Trophoblast cell (in vitro differentiated cells and primary cell): ENCODE measurements around the gene RIMBP2.

ENCODE experiments used
- DNase-seq, 2 donors: peaks; one replicate each; pipeline ENCODE4 v3.0.0-alpha.2; 2016
- H2AFZ ChIP-seq: 2 replicates; pipeline ENCODE4 v1.6.1; 2013; ENCODE audit warnings: low read length, moderate library complexity, mild to moderate bottlenecking; ENCODE audit not compliant: insufficient read depth, poor library complexity
- H2AK5ac ChIP-seq: 2 replicates; pipeline ENCODE4 v1.6.1; 2013; ENCODE audit warnings: mild to moderate bottlenecking, low read length
- H2BK120ac ChIP-seq: 2 replicates; pipeline ENCODE4 v1.6.1; 2013; ENCODE audit warnings: low read length, mild to moderate bottlenecking, moderate library complexity; ENCODE audit not compliant: insufficient read depth, poor library complexity
- H2BK12ac ChIP-seq: 2 replicates; pipeline ENCODE4 v1.6.1; 2013; ENCODE audit warnings: mild to moderate bottlenecking, low read length, moderate library complexity
- H2BK5ac ChIP-seq: 2 replicates; pipeline ENCODE4 v1.6.1; 2013; ENCODE audit warnings: low read length, low read depth, moderate library complexity, mild to moderate bottlenecking; ENCODE audit not compliant: poor library complexity
- H3K14ac ChIP-seq: 2 replicates; pipeline ENCODE4 v1.6.1; 2013; ENCODE audit warnings: mild to moderate bottlenecking, low read length
- H3K18ac ChIP-seq: 2 replicates; pipeline ENCODE4 v1.6.1; 2013; ENCODE audit warnings: mild to moderate bottlenecking, low read length
- H3K23ac ChIP-seq: 2 replicates; pipeline ENCODE4 v1.6.1; 2013; ENCODE audit warnings: low read length
- H3K27ac ChIP-seq: 2 replicates; pipeline ENCODE4 v1.5.1; 2013; ENCODE audit warnings: low read depth, mild to moderate bottlenecking, inconsistent platforms, low read length, moderate library complexity
- H3K27me3 ChIP-seq: 2 replicates; pipeline ENCODE4 v1.6.1; 2013; ENCODE audit warnings: inconsistent platforms, mild to moderate bottlenecking, low read length, moderate library complexity; ENCODE audit not compliant: insufficient read depth
- H3K36me3 ChIP-seq, 2 experiments: 1 replicate in 1 of 2; 2 replicates in 1 of 2; pipeline ENCODE4 v1.6.1; 2013; ENCODE audit warnings: low read length in 2 of 2, mild to moderate bottlenecking in 2 of 2, moderate library complexity in 1 of 2; ENCODE audit not compliant: insufficient read depth in 2 of 2, control insufficient read depth in 1 of 2
- H3K4ac ChIP-seq: 2 replicates; pipeline ENCODE4 v1.6.1; 2013; ENCODE audit warnings: low read depth, mild to moderate bottlenecking, low read length, moderate library complexity
- H3K4me1 ChIP-seq, 2 experiments: 1 replicate in 1 of 2; 2 replicates in 1 of 2; pipeline ENCODE4 v1.6.1; 2013; ENCODE audit warnings: low read length in 2 of 2, mild to moderate bottlenecking in 2 of 2, moderate library complexity in 1 of 2; ENCODE audit not compliant: insufficient read depth in 2 of 2, control insufficient read depth in 1 of 2
- H3K4me2 ChIP-seq: 2 replicates; pipeline ENCODE4 v1.6.1; 2013; ENCODE audit warnings: inconsistent platforms, mild to moderate bottlenecking, low read length, moderate library complexity
- H3K4me3 ChIP-seq: 2 replicates; pipeline ENCODE4 v1.5.1; 2013; ENCODE audit warnings: mild to moderate bottlenecking, low read depth, low read length, inconsistent platforms
- H3K79me1 ChIP-seq: one replicate; pipeline ENCODE4 v1.6.1; 2013; ENCODE audit warnings: low read length
- H3K79me2 ChIP-seq: 2 replicates; pipeline ENCODE4 v1.6.1; 2013; ENCODE audit warnings: low read length, mild to moderate bottlenecking; ENCODE audit not compliant: control insufficient read depth, insufficient read depth, poor library complexity
- H3K9ac ChIP-seq: 2 replicates; pipeline ENCODE4 v1.6.1; 2013; ENCODE audit warnings: mild to moderate bottlenecking, low read length
- H3K9me3 ChIP-seq: 2 replicates; pipeline ENCODE4 v1.6.1; 2013; ENCODE audit warnings: low read depth, mild to moderate bottlenecking, control low read depth, inconsistent platforms, low read length; ENCODE audit not compliant: insufficient read depth
- H4K12ac ChIP-seq: 2 replicates; pipeline ENCODE4 v1.6.1; 2013; ENCODE audit warnings: low read depth, mild to moderate bottlenecking, low read length, moderate library complexity
- H4K8ac ChIP-seq: 2 replicates; pipeline ENCODE4 v1.6.1; 2013; ENCODE audit warnings: low read depth, mild to moderate bottlenecking, low read length, moderate library complexity
- H4K91ac ChIP-seq: one replicate; pipeline ENCODE4 v1.6.1; 2013; ENCODE audit warnings: low read depth, mild to moderate bottlenecking, low read length, moderate library complexity
- WGBS: extraction: QIAGEN DNeasy Blood & Tissue Kit; methylation state at CpG from one replicate; pipeline ENCODE4 v1.1.7; 2013; ENCODE audit warnings: missing lambda C conversion rate; ENCODE audit not compliant: insufficient read length, insufficient coverage; ENCODE audit errors: extremely low coverage; 5-methylcytosine and 5-hydroxymethylcytosine counted together

RIMBP2 gene

DNA sequence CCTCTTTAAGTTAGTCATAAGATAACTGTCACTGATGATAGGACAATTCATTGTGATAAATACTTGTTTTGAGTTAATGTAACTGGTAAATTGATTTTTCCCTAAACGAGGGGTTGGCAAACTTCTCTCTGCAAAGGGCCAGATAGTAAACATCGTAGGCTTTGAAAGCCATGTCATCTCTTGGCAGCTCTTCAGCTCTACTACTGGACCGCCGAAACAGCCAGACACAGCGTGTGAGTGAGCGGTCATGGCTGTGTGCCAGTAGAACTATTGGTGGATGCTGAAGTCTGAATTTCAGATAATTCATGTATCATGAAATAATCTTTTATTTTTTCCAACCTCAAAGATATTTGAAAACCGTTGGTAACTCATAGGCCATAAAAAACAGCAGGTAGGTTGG is 368.5 kb downstream of the RIMBP2 start:
- no peak overlapping the region for H3K9ac ChIP-seq
- H2BK5ac ChIP-seq, result no peak overlapping the region
- no peak overlapping the region for H3K27ac ChIP-seq
- H4K91ac ChIP-seq, result no peak overlapping the region
- no CpG with 5 or more reads among the region's 7 CpGs for WGBS
- H3K79me1 ChIP-seq, result no peaks in the 10 kb centered on the region
- DNase-seq, result no peak
- H3K79me2 ChIP-seq, result no peaks in the 10 kb centered on the region
- no peak overlapping the region for H2BK120ac ChIP-seq
- H3K18ac ChIP-seq, result no peak overlapping the region
- peaks cover 0 to 2% of the 10 kb centered on the region in 2 experiments for H3K4me1 ChIP-seq
- H3K27me3 ChIP-seq, result no peaks in the 10 kb centered on the region
- H4K8ac ChIP-seq, result no peak overlapping the region
- no peak overlapping the region for H2BK12ac ChIP-seq
- no peaks in the 10 kb centered on the region for H3K9me3 ChIP-seq
- H2AK5ac ChIP-seq, result no peak overlapping the region
- no peak overlapping the region for H3K14ac ChIP-seq
- H4K12ac ChIP-seq, result no peak overlapping the region
- no peak overlapping the region for H3K23ac ChIP-seq
- H3K4me2 ChIP-seq, result no peak overlapping the region
- no peak overlapping the region for H3K4me3 ChIP-seq
- H3K36me3 ChIP-seq, result no peaks in the 10 kb centered on the region
- no peak overlapping the region for H2AFZ ChIP-seq
- H3K4ac ChIP-seq, result no peak overlapping the region
